ENCODE data around the gene IFITM2.
"Not testable (repeated sequence)": the region's sequence is repeated elsewhere in the genome, so short reads cannot be mapped to it uniquely, and the experiment has no call there.

The IFITM2 gene

GRCh38 chr11:324156-324555 is 16.5 kb downstream of the IFITM2 start:
- TF ChIP-seq CTCF (conservative IDR thresholded peaks at IDR 0.05), result no peak
- no peak overlapping the region for H3K27ac ChIP-seq

- not testable (repeated sequence) for H3K27ac ChIP-seq
Measured at GRCh38 chr11:324593-325517, 17.2 kb downstream of the IFITM2 start.

GRCh38 chr11:325796-326591 is 18.4 kb downstream of the IFITM2 start:
- no peak overlapping the region for H3K27ac ChIP-seq
- no peak for TF ChIP-seq CTCF (conservative IDR thresholded peaks at IDR 0.05)

- TF ChIP-seq CTCF (conservative IDR thresholded peaks at IDR 0.05), result no peak
- no peak overlapping the region for H3K27ac ChIP-seq
Measured at GRCh38 chr11:326592-326841, 18.9 kb downstream of the IFITM2 start.

GRCh38 chr11:326842-327580 is 19.4 kb downstream of the IFITM2 start:
- no peak for TF ChIP-seq CTCF (conservative IDR thresholded peaks at IDR 0.05)
- no peak overlapping the region for H3K27ac ChIP-seq

- no peak for TF ChIP-seq CTCF (conservative IDR thresholded peaks at IDR 0.05)
- no peak overlapping the region for H3K27ac ChIP-seq
Measured at GRCh38 chr11:327581-327923, 19.9 kb downstream of the IFITM2 start.

GRCh38 chr11:328012-328411 is 20.4 kb downstream of the IFITM2 start:
- TF ChIP-seq CTCF (conservative IDR thresholded peaks at IDR 0.05), result no peak
- no peak overlapping the region for H3K27ac ChIP-seq

- not testable (repeated sequence) for H3K27ac ChIP-seq
Measured at GRCh38 chr11:328516-329100, 21.0 kb downstream of the IFITM2 start.

All from VCaP (cell line).